Measurements from ENCODE around the gene GRIA2.

DNA sequence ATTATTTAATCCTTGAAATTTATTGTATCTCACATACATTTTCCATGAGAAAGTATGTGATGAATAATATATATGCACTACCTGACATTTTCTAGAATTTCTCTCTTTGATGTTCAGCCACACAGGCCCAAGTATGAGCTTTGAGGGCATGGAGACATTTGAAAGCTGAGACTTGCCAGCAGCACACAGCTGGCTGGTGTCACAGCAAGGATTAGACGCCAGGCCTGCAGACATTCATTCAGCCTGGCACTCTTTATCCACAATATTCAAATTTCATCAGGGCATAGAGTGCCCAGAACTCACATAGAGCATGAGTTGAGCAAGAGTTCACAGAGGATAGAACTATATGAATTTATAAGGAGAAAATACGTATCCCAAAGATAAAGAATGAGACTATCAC is 74.0 kb downstream of the GRIA2 start:
- TF ChIP-seq, protein P1, sequence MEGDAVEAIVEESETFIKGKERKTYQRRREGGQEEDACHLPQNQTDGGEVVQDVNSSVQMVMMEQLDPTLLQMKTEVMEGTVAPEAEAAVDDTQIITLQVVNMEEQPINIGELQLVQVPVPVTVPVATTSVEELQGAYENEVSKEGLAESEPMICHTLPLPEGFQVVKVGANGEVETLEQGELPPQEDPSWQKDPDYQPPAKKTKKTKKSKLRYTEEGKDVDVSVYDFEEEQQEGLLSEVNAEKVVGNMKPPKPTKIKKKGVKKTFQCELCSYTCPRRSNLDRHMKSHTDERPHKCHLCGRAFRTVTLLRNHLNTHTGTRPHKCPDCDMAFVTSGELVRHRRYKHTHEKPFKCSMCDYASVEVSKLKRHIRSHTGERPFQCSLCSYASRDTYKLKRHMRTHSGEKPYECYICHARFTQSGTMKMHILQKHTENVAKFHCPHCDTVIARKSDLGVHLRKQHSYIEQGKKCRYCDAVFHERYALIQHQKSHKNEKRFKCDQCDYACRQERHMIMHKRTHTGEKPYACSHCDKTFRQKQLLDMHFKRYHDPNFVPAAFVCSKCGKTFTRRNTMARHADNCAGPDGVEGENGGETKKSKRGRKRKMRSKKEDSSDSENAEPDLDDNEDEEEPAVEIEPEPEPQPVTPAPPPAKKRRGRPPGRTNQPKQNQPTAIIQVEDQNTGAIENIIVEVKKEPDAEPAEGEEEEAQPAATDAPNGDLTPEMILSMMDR (IDR thresholded peaks at IDR 0.05), result no peak
- no peak for TF ChIP-seq POLR2A (IDR thresholded peaks at IDR 0.05)
